WTC11 (cell line): Measurements from ENCODE around the gene INPPL1. TPM values are rescaled to one million over a fixed set of nuclear protein-coding genes. Genes with fewer than 3 reads are reported as not detected.

ENCODE experiments used
- ATAC-seq: fragments of 200-7000 bp; cut with Tn5 transposase; 2 replicates; pipeline ENCODE4 v1.10.0; 2021; ENCODE audit warnings: mild to moderate bottlenecking, moderate library complexity
- CTCF ChIA-PET: fragments of 300-600 bp; sonication (Branson Sonifier 250); formaldehyde crosslinking; loops from one replicate; lab custom pipeline; 2021; ENCODE audit warnings: antibody characterized with exemption; lab: Charles Lee
- POLR2A ChIA-PET: fragments of 350-600 bp; sonication (Branson Sonifier 250); formaldehyde crosslinking; loops from one replicate; lab custom pipeline; 2021; ENCODE audit warnings: antibody characterized with exemption; lab: Charles Lee
- DNase-seq: peaks from one replicate; pipeline ENCODE4 v3.0.0; 2021; ENCODE audit warnings: low spot score
- H3K27ac Mint-ChIP-seq: 2 replicates; pipeline ENCODE4 v1.8.0; 2021; ENCODE audit warnings: mixed read lengths
- H3K27me3 Mint-ChIP-seq: 2 replicates; pipeline ENCODE4 v1.8.0; 2021; ENCODE audit warnings: low read depth, mild to moderate bottlenecking, moderate library complexity, mixed read lengths
- H3K36me3 Mint-ChIP-seq: 2 replicates; pipeline ENCODE4 v1.8.0; 2021; ENCODE audit warnings: mixed read lengths
- H3K4me1 Mint-ChIP-seq: 2 replicates; pipeline ENCODE4 v1.8.0; 2022; ENCODE audit warnings: mixed read lengths
- H3K4me3 Mint-ChIP-seq: 2 replicates; pipeline ENCODE4 v1.8.0; 2021; ENCODE audit warnings: mild to moderate bottlenecking, moderate library complexity, mixed read lengths
- H3K9me3 Mint-ChIP-seq: 2 replicates; pipeline ENCODE4 v1.8.0; 2021; ENCODE audit warnings: mixed read lengths
- ARID4B ChIP-seq: sonication (generic); formaldehyde crosslinking; IDR thresholded peaks from 2 replicates; pipeline ENCODE4 v1.8.0; 2023; ENCODE audit warnings: missing genetic modification reagents, mild to moderate bottlenecking, borderline replicate concordance
- CREM ChIP-seq: sonication (generic); formaldehyde crosslinking; IDR thresholded peaks from 2 replicates; pipeline ENCODE4 v1.8.1; 2022; ENCODE audit warnings: mild to moderate bottlenecking, missing genetic modification reagents, moderate library complexity
- ETV6 ChIP-seq: sonication (generic); formaldehyde crosslinking; IDR thresholded peaks from 2 replicates; pipeline ENCODE4 v1.8.1; 2022; ENCODE audit warnings: mild to moderate bottlenecking, missing genetic modification reagents
- FOXK1 ChIP-seq: sonication (generic); formaldehyde crosslinking; IDR thresholded peaks from 2 replicates; pipeline ENCODE4 v1.8.0; 2022; ENCODE audit warnings: mild to moderate bottlenecking, moderate library complexity, missing genetic modification reagents
- FOXP1 ChIP-seq: sonication (generic); formaldehyde crosslinking; IDR thresholded peaks from 2 replicates; pipeline ENCODE4 v1.8.0; 2022; ENCODE audit warnings: missing genetic modification reagents, mild to moderate bottlenecking, moderate library complexity, borderline replicate concordance
- GRHL2 ChIP-seq: fragments of 250-450 bp; sonication (Bioruptor Pico); IDR thresholded peaks from 2 replicates; pipeline ENCODE4 v1.8.0; 2022; ENCODE audit warnings: mild to moderate bottlenecking, moderate library complexity; ENCODE audit not compliant: insufficient replicate concordance, severe bottlenecking
- KAT7 ChIP-seq: sonication (generic); formaldehyde crosslinking; IDR thresholded peaks from 2 replicates; pipeline ENCODE4 v1.8.1; 2023; ENCODE audit warnings: missing genetic modification reagents, mild to moderate bottlenecking, borderline replicate concordance
- MYBL2 ChIP-seq: sonication (generic); formaldehyde crosslinking; IDR thresholded peaks from 2 replicates; pipeline ENCODE4 v1.8.1; 2023; ENCODE audit warnings: mild to moderate bottlenecking, moderate library complexity, missing genetic modification reagents
- NFE2L1 ChIP-seq: sonication (generic); formaldehyde crosslinking; IDR thresholded peaks from 2 replicates; pipeline ENCODE4 v1.8.1; 2023; ENCODE audit warnings: missing genetic modification reagents
- NFYB ChIP-seq: sonication (generic); formaldehyde crosslinking; conservative IDR thresholded peaks from 2 replicates; pipeline ENCODE4 v1.8.0; 2022; ENCODE audit warnings: low read depth, missing genetic modification reagents
- NR1H2 ChIP-seq: sonication (generic); formaldehyde crosslinking; IDR thresholded peaks from 2 replicates; pipeline ENCODE4 v1.9.0; 2021; ENCODE audit warnings: mild to moderate bottlenecking, moderate library complexity, missing genetic modification reagents
- PRRX2 ChIP-seq: fragments of 250-450 bp; sonication (Bioruptor Pico); IDR thresholded peaks from 2 replicates; pipeline ENCODE4 v1.8.0; 2021; ENCODE audit warnings: mild to moderate bottlenecking
- RELA ChIP-seq: sonication (generic); formaldehyde crosslinking; IDR thresholded peaks from 2 replicates; pipeline ENCODE4 v1.8.1; 2022; ENCODE audit warnings: missing genetic modification reagents, mild to moderate bottlenecking, borderline replicate concordance
- SMAD4 ChIP-seq: sonication (generic); formaldehyde crosslinking; IDR thresholded peaks from 2 replicates; pipeline ENCODE4 v1.8.0; 2022; ENCODE audit warnings: mild to moderate bottlenecking, missing genetic modification reagents
- SOX15 ChIP-seq: fragments of 250-450 bp; sonication (Bioruptor Pico); IDR thresholded peaks from 2 replicates; pipeline ENCODE4 v1.9.0; 2021; ENCODE audit warnings: mild to moderate bottlenecking
- SP1 ChIP-seq: sonication (generic); formaldehyde crosslinking; conservative IDR thresholded peaks from 2 replicates; pipeline ENCODE4 v1.8.1; 2022; ENCODE audit warnings: missing genetic modification reagents
- TEAD1 ChIP-seq: sonication (generic); formaldehyde crosslinking; IDR thresholded peaks from 2 replicates; pipeline ENCODE4 v1.8.0; 2022; ENCODE audit warnings: mild to moderate bottlenecking, missing genetic modification reagents
- ZBTB21 ChIP-seq: sonication (generic); formaldehyde crosslinking; IDR thresholded peaks from 2 replicates; pipeline ENCODE4 v1.8.1; 2023; ENCODE audit warnings: mild to moderate bottlenecking, missing genetic modification reagents, borderline replicate concordance
- ZNF232 ChIP-seq: sonication (generic); formaldehyde crosslinking; IDR thresholded peaks from 2 replicates; pipeline ENCODE4 v1.8.0; 2022; ENCODE audit warnings: mild to moderate bottlenecking, missing genetic modification reagents
- ZNF396 ChIP-seq: fragments of 250-450 bp; sonication (Bioruptor Pico); IDR thresholded peaks from 2 replicates; pipeline ENCODE4 v1.8.0; 2021; ENCODE audit warnings: mild to moderate bottlenecking, moderate library complexity, borderline replicate concordance
- ZNF416 ChIP-seq: fragments of 250-450 bp; sonication (Bioruptor Pico); IDR thresholded peaks from 2 replicates; pipeline ENCODE4 v1.9.0; 2021; ENCODE audit warnings: mild to moderate bottlenecking, inconsistent platforms
- total RNA-seq: library from RNA; stranded (reverse); gene quantifications from 3 replicates; pipeline ENCODE4 v1.2.3, GENCODE V29; 2021
- TF ChIP-seq, protein P1 (sequence below): fragments of 250-450 bp; sonication (Bioruptor Pico); IDR thresholded peaks from 2 replicates; pipeline ENCODE4 v1.9.0; 2021; ENCODE audit warnings: moderate library complexity, mild to moderate bottlenecking, inconsistent platforms, borderline replicate concordance
- TF ChIP-seq, protein P2 (sequence below): sonication (generic); formaldehyde crosslinking; IDR thresholded peaks from 2 replicates; pipeline ENCODE4 v1.8.0; 2022; ENCODE audit warnings: mild to moderate bottlenecking, missing genetic modification reagents
- TF ChIP-seq, protein P3 (sequence below): fragments of 250-450 bp; sonication (Bioruptor Pico); IDR thresholded peaks from 2 replicates; pipeline ENCODE4 v1.8.0; 2021; ENCODE audit warnings: mild to moderate bottlenecking
- TF ChIP-seq, protein P4 (sequence below): sonication (generic); formaldehyde crosslinking; IDR thresholded peaks from 2 replicates; pipeline ENCODE4 v1.8.1; 2023; ENCODE audit warnings: mild to moderate bottlenecking, missing genetic modification reagents
- TF ChIP-seq, protein P5 (sequence below): sonication (generic); formaldehyde crosslinking; IDR thresholded peaks from 2 replicates; pipeline ENCODE4 v1.8.0; 2022; ENCODE audit warnings: mild to moderate bottlenecking, missing genetic modification reagents

The INPPL1 gene
- total RNA-seq, 1 experiment from 2014 or later = 136 TPM

GRCh38 chr11:72225411-72225951 is 914 bp downstream of the INPPL1 start:
- no peak for DNase-seq
- H3K9me3 Mint-ChIP-seq = no peaks in the 10 kb centered on the region
- H3K4me1 Mint-ChIP-seq = peaks cover 29% of the 10 kb centered on the region
- no peak for TF ChIP-seq CREM (CRISPR knock-in tag)
- no peak for TF ChIP-seq FOXK1 (CRISPR knock-in tag)
- TF ChIP-seq ETV6 = no peak
- TF ChIP-seq SMAD4 = no peak
- no peak for TF ChIP-seq PRRX2 (CRISPR knock-in tag)
- TF ChIP-seq NFE2L1 (CRISPR knock-in tag) = no peak
- TF ChIP-seq MYBL2 (CRISPR knock-in tag) = no peak
- TF ChIP-seq ZNF396 = no peak
- TF ChIP-seq ARID4B (CRISPR knock-in tag) = no peak
- TF ChIP-seq, protein P1, sequence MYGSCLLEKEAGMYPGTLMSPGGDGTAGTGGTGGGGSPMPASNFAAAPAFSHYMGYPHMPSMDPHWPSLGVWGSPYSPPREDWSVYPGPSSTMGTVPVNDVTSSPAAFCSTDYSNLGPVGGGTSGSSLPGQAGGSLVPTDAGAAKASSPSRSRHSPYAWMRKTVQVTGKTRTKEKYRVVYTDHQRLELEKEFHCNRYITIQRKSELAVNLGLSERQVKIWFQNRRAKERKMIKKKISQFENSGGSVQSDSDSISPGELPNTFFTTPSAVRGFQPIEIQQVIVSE (CRISPR knock-in tag) = no peak
- no peak for TF ChIP-seq SP1 (CRISPR knock-in tag)
- TF ChIP-seq TEAD1 (CRISPR knock-in tag) = no peak
- TF ChIP-seq ZNF232 (CRISPR knock-in tag) = no peak
- no peak for TF ChIP-seq SOX15 (CRISPR knock-in tag)
- TF ChIP-seq, protein P2, sequence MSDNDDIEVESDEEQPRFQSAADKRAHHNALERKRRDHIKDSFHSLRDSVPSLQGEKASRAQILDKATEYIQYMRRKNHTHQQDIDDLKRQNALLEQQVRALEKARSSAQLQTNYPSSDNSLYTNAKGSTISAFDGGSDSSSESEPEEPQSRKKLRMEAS (CRISPR knock-in tag) = no peak
- no peak for TF ChIP-seq FOXP1 (CRISPR knock-in tag)
- TF ChIP-seq, protein P3, sequence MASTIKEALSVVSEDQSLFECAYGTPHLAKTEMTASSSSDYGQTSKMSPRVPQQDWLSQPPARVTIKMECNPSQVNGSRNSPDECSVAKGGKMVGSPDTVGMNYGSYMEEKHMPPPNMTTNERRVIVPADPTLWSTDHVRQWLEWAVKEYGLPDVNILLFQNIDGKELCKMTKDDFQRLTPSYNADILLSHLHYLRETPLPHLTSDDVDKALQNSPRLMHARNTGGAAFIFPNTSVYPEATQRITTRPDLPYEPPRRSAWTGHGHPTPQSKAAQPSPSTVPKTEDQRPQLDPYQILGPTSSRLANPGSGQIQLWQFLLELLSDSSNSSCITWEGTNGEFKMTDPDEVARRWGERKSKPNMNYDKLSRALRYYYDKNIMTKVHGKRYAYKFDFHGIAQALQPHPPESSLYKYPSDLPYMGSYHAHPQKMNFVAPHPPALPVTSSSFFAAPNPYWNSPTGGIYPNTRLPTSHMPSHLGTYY = no peak
- TF ChIP-seq ZBTB21 (CRISPR knock-in tag) = no peak
- ChIA-PET POLR2A (interaction anchor here (1.3 to 3.8 kb wide), 2 partner anchors 13 to 112 kb away, joined by 4 to 37 read pairs; no protein-coding TSS in a partner anchor), CTCF (interaction anchor here (0.5 to 8.6 kb wide), 7 partner anchors 12 to 210 kb away, joined by 3 to 123 read pairs (median 4); no protein-coding TSS in a partner anchor)
- H3K36me3 Mint-ChIP-seq = peaks cover 13% of the 10 kb centered on the region
- H3K27ac Mint-ChIP-seq = peak overlapping the region; percentile 83; the same call in 1 of the 2 replicates
- H3K4me3 Mint-ChIP-seq = peak overlapping the region; percentile 92
- H3K27me3 Mint-ChIP-seq = 0 out of 2 replicates have a peak, but pooled peaks cover 2% of the 10 kb centered on the region
- ATAC-seq = no peak

GRCh38 chr11:72226701-72227100 is 2.1 kb downstream of the INPPL1 start:
- ChIA-PET CTCF (interaction anchor here (2.1 to 8.6 kb wide), 3 partner anchors 11 to 204 kb away, joined by 8 to 123 read pairs (median 12); no protein-coding TSS in a partner anchor), POLR2A (no interaction called here)
- H3K9me3 Mint-ChIP-seq = no peaks in the 10 kb centered on the region
- ATAC-seq (no peak), DNase-seq (no peak)
- H3K36me3 Mint-ChIP-seq = peaks cover 22% of the 10 kb centered on the region
- H3K27me3 Mint-ChIP-seq = 0 out of 2 replicates have a peak, but pooled peaks cover 2% of the 10 kb centered on the region
- peaks cover 25% of the 10 kb centered on the region for H3K4me1 Mint-ChIP-seq
- no peak overlapping the region for H3K4me3 Mint-ChIP-seq
- no peak overlapping the region for H3K27ac Mint-ChIP-seq
- TF ChIP-seq, protein P4, sequence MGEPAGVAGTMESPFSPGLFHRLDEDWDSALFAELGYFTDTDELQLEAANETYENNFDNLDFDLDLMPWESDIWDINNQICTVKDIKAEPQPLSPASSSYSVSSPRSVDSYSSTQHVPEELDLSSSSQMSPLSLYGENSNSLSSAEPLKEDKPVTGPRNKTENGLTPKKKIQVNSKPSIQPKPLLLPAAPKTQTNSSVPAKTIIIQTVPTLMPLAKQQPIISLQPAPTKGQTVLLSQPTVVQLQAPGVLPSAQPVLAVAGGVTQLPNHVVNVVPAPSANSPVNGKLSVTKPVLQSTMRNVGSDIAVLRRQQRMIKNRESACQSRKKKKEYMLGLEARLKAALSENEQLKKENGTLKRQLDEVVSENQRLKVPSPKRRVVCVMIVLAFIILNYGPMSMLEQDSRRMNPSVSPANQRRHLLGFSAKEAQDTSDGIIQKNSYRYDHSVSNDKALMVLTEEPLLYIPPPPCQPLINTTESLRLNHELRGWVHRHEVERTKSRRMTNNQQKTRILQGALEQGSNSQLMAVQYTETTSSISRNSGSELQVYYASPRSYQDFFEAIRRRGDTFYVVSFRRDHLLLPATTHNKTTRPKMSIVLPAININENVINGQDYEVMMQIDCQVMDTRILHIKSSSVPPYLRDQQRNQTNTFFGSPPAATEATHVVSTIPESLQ (CRISPR knock-in tag) = no peak
- TF ChIP-seq NFYB (no peak), NR1H2 (CRISPR knock-in tag) (no peak), GRHL2 (CRISPR knock-in tag) (no peak), RELA (CRISPR knock-in tag) (no peak), KAT7 (CRISPR knock-in tag) (no peak), ZNF232 (CRISPR knock-in tag) (no peak), ZNF416 (CRISPR knock-in tag) (no peak)
- TF ChIP-seq, protein P5, sequence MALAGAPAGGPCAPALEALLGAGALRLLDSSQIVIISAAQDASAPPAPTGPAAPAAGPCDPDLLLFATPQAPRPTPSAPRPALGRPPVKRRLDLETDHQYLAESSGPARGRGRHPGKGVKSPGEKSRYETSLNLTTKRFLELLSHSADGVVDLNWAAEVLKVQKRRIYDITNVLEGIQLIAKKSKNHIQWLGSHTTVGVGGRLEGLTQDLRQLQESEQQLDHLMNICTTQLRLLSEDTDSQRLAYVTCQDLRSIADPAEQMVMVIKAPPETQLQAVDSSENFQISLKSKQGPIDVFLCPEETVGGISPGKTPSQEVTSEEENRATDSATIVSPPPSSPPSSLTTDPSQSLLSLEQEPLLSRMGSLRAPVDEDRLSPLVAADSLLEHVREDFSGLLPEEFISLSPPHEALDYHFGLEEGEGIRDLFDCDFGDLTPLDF (CRISPR knock-in tag) = no peak
